Stimulated activated naive CD8-positive, alpha-beta T cell treated with anti-CD3 and anti-CD28 coated beads, Interleukin-15, Interleukin-2, amounts not matched to agents 100 U/mL and 50 U/mL, for 24 hours (primary cell): ENCODE data around the gene PTPRD.

ENCODE experiments used
- ATAC-seq: fragments of 150-1000 bp; cut with Tn5 transposase; one replicate; pipeline ENCODE4 v1.10.0; 2021
- DNase-seq: peaks from one replicate; pipeline ENCODE4 v3.0.0; 2021

The PTPRD gene

DNA sequence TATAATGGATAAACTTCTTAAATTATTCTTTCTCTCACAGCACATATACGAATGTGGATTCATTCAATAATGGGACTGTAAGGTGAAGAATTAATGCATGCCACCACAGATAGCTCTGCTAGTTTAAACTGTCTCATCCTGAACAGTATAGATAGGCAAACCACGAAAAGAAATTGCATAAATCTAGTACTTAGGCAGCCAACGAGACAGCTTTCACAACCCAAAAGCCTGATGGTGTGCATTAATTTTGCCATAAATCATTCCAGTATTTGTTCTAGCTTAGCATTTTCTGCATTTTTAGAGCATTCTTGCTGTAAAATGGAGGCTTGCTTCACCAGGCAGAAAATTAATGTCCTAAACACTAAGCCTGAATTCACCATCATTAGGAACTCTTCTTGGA, 1979.0 kb downstream of the PTPRD start:
- ATAC-seq (no peak), DNase-seq (no peak)

DNA sequence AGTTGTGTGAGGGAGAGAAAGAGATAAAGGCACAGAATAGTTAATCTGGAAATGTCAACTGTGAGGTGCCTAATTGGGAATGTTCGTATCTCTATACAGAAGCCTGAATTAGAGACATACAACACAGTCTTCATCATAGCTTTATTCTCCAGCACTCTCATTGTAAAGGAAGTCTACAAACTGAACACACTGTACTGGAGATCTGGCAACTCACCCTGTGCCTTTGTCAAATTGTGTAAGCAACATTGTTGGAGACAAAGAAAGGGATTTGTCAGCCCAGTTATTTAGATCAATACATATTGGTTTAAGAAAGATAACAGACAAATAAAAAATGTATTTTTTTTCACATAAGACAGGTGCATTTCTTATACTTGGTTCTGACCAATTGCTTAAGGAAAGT, 1980.3 kb downstream of the PTPRD start:
- ATAC-seq (no peak), DNase-seq (no peak)

DNA sequence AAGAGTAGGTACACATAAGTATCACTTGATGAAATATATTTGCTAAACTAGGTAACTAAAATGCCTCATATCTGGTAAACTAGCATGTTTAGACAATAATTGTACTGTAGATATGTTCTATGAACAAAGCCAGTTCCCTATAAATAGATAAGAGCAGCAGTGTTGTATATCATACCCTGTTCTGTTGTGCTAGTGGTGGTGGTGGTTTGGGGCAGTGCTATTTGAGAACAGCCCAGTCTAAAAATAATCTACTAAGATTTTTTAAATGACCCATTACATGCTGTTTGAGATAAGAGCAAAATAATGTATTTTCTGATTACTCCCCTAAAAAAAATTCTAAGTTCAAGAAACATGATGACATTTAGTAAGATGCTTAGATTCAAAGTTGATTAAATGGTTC, 1984.0 kb downstream of the PTPRD start:
- DNase-seq (no peak), ATAC-seq (no peak)

DNA sequence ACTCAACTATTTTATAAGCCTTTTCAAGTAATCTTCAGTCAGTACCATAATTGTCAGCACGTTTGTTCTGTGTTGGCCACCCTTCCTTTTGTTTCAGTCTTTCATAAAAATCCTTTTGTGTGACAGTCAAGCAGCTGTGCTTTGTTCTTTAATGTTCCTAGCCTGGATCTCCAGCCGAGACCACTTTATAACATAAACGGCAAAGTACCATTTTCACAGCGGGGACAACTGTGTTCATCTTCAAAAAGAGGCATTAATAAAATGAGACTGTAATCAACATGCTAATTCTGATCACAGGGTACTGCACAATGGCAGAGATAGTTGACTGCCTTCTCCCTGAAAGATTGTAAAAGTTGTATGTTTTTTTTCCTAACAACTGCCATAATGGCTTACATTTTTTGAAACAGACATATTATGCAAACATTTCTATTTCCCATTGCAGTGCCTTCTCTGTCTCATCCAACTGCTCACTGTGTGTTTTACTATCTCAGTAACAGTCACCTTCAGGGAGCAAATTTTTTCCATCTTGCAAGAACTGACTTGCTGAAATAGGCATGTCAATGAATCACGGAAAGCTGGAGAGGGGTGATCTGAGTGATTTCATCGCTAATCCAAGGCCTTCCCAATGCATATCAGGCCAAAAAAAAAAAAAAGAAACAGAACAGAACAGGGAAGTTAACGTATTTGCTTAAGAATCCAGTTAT, 1984.7 kb downstream of the PTPRD start:
- ATAC-seq (no peak), DNase-seq (no peak)

DNA sequence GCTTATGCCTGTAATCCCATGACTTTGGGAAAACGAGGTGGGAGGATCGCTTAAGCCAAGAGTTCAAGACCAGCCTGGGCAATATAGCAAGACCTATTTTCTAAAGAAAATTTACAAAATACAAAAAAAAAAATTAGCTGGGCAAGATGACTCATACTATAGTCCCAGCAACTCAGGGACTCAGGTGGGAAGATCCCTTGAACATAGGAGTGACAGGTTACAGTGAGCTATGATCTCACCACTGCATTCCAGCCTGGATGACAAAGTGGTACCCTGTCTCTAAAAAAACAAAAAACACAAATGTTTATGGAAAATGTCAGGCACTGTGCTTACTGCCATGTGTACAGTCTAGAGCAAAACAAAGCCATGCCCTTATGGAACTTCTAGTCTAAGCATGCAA, 1989.9 kb downstream of the PTPRD start:
- no peak for DNase-seq

DNA sequence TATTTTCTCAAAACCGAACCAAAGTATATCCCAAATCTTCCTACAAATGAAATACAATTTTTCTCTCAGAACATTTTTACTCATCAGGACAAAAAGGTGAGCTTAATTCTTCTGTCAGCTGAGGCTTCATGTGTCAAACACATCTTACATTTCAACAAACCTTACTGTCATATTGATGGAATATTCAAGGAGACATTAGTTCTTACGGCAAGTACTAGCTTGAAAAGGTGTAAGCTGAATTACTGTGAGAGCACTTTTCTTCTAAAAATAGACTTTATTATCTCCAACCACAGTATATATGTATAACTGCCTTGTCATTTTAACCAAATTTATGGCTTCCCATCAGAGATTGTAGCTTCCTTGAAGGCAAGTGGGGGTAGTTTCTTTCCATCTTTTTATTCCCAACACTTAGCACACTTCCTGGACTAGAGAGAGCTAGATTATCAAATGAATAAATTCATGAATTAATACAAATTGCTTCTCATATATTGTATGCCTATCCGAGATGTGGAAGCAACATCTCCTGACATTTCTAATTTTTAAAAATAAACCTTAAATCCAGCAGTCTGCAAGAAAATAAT, 1990.5 kb downstream of the PTPRD start:
- ATAC-seq (no peak), DNase-seq (no peak)

More for the DNA sequence above, 1989.9 kb downstream of the PTPRD start:
- ATAC-seq, result no peak

DNA sequence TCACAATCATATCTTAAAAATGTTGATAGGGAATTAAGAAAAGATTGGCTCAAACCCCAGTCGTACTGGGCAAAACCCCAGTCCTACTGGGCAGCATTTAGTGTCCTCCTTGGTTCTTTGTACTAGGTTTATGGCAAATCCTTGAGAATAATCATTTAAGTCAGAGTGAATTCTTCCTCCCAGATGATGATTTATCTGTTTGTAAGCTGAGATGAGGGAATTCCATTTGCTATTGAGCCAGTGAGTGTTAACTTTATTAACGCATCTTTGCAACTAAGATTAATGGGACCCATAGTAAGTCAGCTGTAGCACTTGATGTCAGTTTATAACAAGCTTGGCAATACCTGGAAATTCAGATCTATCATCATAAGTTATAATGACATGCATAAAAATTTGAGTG, 1991.4 kb downstream of the PTPRD start:
- DNase-seq, result no peak
- ATAC-seq, result no peak

DNA sequence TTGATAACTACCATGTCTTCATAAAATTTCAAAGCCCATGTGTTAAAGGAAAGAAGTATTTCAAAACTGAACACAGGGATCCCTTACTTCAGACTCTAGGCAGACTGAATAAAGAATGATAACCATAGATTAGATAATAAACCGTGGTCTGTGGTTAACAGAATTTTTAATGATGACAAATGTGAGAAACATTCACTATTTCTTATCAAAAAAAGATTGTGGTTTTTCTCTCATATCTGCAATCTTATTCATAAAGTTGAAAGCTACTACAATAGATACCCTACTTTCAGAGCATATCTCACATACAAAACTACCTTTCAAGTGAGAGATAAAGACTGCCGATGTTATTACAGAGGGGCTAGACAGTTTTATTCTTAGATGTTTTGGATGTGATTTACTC, 1996.4 kb downstream of the PTPRD start:
- ATAC-seq (no peak), DNase-seq (no peak)

DNA sequence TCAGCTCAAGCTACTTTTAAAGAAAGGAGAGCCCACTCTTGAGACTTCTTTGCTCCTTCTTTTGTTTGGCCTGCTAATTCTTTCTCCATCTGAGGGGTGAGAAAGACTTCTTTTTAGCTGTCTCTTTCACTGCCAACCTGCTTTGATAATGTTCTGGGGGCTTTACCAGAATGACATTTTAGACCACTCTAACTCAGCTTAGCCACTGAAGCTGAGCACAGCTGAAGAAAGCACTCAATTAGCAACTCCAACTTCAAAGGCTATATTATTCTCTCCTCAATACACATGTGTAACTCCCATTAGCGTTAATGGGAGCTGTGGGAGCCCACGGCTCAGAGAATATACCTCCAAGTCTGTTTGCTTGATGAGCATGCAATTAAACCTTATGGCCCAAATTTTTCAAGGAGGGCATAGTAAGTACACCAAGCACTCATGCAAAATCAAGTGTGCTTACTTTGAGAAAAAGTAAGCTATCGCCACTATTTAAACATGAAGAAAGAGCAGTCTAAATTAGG, 1997.8 kb downstream of the PTPRD start:
- DNase-seq (no peak), ATAC-seq (no peak)

DNA sequence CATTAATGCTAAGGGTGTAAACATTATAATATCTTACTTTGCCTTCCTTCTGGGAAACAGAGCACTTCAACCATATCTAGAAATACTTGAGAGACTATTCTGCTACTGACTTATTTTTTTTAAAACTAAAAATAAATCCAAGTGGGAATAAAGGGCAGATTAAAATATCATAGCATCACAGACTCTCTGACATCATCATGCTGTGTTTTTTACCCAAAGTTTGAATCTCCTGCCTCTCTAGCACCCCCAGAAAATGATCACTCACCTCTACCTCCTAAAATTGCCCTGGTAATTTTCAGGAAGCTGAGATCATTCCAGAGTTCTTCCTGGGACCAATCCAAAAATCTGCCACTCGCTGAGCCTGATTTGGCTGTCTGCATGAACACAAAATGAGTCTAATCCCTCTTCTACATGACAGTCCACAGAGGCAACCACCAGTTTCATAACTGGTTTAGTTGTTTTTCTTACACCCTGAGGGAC, 1999.4 kb downstream of the PTPRD start:
- ATAC-seq (no peak), DNase-seq (no peak)

DNA sequence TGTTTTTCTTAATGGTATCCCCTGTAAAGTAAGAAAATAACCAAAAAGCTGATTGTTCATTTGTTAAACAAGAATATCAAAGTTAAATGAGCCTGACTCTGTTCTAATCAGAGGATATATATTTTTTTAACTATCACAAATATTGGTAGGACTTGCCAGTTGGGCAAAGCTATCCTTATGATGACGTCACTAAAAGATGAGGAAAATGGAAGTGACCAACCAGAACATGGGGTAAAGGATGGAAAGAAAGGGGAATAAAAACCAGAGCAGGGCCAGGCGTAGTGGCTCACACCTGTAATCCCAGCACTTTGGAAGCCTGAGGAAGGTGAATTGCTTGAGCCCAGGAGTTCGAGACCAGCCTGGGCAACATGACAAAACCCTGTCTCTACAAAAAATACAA, 2001.6 kb downstream of the PTPRD start:
- no peak for DNase-seq
- ATAC-seq, result no peak

DNA sequence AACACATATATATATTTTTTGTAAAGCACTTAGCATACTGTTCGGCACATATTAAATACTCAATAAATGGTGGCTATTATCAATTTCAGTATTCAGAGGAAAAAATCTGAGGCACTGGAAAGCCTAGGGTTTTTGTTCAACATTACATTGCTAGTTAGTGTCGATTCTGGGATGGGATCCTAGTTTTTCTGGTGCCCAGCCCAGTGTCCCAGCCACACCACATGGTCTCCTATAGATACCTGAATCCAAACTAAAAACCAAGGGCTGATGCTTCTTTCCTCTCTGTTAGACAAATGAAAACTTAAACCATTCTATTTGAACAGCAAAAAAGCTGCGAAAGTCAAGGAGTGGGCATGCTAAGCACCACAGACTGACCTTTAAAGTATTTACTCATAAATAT, 2002.5 kb downstream of the PTPRD start:
- ATAC-seq (no peak), DNase-seq (no peak)

DNA sequence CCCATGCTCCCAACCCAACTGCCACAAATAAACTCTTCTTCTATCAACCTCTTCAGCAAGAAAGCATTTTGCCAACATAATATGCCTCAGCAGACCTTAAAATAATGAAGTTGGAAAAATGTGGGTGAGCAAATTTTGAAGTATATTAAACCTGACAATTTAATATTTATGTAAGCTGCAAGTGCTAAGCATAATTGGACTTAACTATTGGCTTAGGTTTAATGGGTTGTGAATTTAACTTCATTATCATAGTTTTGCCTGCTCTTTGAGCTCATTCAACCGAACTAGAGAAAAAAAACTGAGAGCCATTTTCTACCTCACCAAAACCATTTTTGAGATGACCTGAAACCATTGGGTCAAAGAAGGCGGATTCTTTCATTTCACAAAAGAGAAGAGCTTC, 2007.7 kb downstream of the PTPRD start:
- DNase-seq, result no peak
- ATAC-seq, result no peak

DNA sequence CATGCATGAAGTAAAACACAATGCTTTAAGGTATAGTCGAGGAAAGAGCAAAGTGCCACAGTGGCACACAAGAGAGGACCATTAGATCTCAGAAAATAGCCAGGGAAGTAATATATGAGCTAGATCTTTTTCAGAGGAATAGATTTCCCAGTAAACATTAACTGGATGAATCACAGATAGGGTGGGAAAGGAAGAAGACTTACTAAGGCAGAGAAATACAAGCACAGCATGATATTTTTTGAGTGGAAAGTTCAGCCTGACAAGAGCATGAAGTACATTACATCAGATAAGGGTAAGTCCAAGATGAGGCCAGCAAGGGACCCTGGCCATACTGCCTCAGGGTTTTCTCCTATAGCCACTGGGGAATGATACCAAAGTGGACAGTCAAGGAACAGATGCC, 2008.6 kb downstream of the PTPRD start:
- ATAC-seq, result no peak
- no peak for DNase-seq

DNA sequence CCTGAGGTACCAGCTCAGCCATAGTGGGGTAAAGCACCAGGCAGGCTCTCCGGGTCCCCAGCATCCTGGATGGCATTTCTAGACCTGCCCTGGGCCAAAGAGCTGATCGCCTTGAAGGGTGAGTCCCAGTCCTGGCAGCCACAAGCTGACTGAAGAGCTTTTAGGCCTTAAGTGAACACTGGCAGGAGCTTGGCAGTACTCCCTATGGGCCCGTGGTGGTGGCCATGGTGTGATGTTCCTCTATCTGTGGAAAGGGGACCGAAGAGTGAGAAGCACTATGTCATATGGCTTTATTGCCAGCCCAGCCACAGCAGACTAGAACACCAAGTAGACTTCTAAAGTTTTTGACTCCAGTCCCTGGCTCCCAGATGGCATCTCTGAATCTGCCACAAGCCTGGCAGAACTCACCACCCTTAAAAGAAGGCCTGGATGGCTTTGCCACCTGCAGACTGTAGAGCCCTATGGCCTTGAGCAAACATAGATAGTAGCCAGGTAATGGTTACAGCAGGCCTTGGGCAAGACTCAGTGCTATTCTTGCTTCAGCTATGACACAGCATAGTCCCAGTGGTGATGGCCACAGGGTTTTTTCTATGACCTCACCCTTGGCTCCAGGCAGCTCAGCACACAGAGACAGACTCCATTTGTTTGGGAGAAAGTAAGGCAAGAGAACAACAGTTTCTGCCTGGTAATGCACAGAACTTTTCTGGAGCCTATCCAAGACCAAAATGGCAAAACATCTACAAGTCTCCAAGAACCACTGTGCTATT, 2011.7 kb downstream of the PTPRD start:
- ATAC-seq (no peak), DNase-seq (no peak)

DNA sequence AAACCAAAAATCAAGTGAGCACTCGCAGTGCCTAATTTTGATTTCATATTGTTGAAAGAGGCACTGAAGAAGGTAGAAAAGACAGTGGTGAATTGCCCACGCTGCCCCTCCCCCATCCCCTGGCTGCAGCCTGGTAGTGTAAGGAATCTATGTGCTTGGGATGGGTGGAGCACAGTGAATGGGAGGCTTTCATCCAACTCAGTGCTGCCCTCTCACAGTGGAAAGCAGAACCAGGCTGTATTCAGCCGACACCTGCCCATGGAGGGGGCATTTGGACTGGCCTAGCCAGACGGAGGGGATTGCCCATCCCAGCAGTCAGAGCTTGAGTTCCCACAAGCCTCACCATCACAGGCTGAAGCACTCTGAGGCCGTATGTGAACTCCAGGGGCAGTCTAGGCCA, 2012.9 kb downstream of the PTPRD start:
- ATAC-seq (no peak), DNase-seq (no peak)

DNA sequence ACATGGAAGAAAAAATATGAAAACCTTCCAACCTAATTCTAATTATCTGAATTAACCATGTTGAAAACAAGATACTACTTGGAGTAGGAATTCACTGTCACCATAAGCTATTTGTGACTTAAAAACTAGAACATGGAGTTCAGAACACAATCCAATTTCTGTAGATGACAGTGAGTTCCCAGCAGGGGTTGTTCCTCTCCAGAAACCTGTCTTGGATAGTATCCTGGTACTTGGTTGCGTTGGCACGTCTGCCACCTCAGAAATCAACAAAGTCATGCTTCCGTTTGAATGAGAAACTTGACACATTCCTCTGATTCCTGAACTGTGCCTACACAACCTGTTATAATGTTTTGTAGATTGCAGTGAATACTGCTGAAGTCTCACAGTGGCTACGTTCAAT, 2023.3 kb downstream of the PTPRD start:
- ATAC-seq (no peak), DNase-seq (no peak)

DNA sequence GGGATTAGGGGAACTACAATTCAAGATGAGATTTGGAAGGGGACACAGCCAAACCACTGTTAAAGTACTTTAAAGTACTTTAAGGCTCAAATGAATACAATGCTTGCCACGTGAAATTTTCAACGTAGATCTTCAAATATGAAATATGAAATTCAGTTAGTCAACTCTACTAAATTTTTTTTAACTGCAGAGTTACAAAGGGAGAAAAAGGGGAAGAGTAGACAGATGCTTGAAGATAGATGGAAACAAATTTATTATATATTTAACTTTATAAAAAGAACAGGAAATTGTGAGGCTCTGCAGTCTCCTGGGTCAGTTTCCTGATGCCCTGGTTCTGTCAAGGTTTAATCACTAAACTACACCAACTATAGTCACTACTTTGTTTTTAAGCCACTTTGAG, 2027.8 kb downstream of the PTPRD start:
- ATAC-seq (no peak), DNase-seq (no peak)

DNA sequence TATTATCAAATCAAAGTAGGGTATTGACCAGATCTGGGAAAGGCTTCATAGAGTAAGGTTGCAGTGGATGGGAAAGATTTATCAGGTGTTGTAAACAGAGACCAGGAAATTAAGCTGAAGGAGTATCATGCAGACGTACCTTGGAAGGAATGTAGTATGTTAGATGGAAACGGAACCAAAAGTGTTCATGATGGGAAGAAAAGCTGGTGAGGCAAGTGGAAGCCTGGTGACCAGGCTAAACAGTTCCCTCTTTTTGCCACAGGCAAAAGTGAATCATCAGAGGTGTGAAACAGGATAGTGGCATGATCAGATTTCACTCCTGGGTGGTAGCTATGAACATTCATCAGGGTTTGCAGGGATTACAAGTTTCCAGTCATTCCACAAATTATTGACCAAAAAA, 2033.1 kb downstream of the PTPRD start:
- ATAC-seq, result no peak
- no peak for DNase-seq

DNA sequence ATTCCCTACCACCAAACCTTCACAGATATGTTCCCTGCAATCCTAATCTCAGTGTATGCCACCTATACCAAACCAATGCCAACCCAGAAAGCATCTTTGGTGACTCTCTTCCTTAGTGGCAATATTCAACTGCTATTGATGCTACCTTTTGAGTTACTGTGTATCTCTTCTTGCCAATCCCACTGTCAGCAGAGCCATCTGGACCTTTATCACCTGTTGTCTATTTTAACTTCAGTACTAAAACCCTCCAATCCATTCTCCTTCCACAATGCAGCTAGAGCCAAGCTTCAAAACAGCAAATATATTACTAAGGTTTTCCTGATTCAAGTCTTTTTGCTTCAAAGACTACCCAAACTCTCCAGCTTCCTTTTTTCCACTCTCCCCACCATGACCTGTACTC, 2036.1 kb downstream of the PTPRD start:
- no peak for DNase-seq

DNA sequence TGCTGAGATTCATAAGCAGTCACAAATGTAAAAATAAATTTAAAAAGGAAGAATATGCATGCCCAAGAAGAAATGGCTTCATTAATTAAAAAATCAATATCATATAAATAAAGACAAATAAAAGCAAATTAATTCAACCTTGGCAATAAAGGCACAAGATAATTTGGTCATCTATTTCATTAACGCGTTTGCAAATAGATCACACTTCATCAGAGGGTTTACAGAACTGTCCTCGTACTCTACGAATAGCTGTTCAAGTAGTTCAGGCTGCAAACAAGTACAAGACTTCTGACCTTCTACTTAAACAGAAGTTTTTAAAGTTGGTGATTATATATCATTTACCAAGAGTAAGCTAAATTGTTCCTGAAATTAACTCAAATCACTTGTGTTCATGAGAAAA, 2038.0 kb downstream of the PTPRD start:
- ATAC-seq (no peak), DNase-seq (no peak)

More for the DNA sequence above, 2036.1 kb downstream of the PTPRD start:
- ATAC-seq, result no peak

DNA sequence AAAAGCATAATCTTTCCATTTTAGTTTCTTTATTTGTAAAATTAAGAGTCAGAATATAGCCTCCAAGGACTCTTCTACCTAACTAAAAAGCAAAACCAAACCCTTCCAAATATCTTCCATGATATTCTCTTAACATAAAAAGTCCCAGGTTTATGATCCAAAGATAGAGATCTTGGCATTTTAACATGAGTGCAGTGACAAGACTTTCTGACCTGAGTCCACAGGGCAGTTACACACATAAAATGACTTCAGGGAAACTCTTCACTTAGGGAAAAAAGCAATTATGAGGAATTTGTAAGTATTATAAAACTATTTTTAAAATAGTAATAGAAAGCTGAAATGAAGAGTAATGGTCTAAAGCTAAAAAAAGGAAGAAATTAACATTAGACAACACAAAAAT, 2040.6 kb downstream of the PTPRD start:
- DNase-seq, result no peak
- ATAC-seq, result no peak

DNA sequence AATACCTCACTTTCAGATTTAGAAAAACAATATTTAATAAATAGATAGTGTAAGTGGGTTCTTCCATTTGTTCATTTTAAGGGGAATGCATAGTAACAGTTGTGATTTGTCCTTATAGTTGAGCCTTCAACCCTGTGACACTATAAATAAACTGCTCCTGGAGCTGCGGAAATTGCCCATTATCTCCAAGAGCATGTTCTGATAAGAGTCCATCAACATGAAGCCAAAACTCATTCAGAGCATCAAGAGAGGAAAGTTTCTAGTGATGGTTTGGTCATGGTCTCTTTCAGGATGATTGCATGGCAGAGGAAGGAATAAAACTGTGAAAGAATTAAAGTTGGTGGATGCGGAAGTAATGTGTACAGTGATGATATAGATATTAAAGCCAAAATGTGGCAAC, 2041.2 kb downstream of the PTPRD start:
- DNase-seq (no peak), ATAC-seq (no peak)
